AG04450 (cell line): ENCODE measurements around the gene ECT2. TPM values are rescaled to one million over a fixed set of nuclear protein-coding genes. Genes with fewer than 3 reads are reported as not detected.

Source experiments
- CTCF ChIA-PET: fragments of 300-600, 350-600 bp; formaldehyde crosslinking; extraction: SDS; loops from one replicate; lab custom pipeline; 2022; ENCODE audit warnings: antibody characterized with exemption, inconsistent platforms; lab: Charles Lee
- POLR2A ChIA-PET: fragments of 350-600 bp; formaldehyde crosslinking; extraction: SDS; loops from one replicate; lab custom pipeline; 2021; ENCODE audit warnings: antibody characterized with exemption, inconsistent platforms; lab: Yijun Ruan, JAX
- DNase-seq: peaks from one replicate; pipeline ENCODE4 v3.0.0-alpha.2; 2011; ENCODE audit warnings: low read depth, low spot score
- H3K27ac ChIP-seq: one replicate; pipeline ENCODE4 v1.5.1; 2012; ENCODE audit warnings: low read depth, low read length, control low read depth
- H3K27me3 ChIP-seq: one replicate; pipeline ENCODE4 v1.6.0; 2012; ENCODE audit warnings: low read length; ENCODE audit not compliant: control insufficient read depth, insufficient read depth
- H3K4me3 ChIP-seq: 2 replicates; pipeline ENCODE4 v1.5.1; 2011; ENCODE audit warnings: mild to moderate bottlenecking, low read depth, low read length, control low read depth
- H3K9me3 ChIP-seq: 2 replicates; pipeline ENCODE4 v1.5.1; 2012; ENCODE audit warnings: low read length; ENCODE audit not compliant: control insufficient read depth, insufficient read depth
- polyA plus RNA-seq: library from polyadenylated mRNA; depleted of rRNA; stranded (reverse); fragments of >200 nt; gene quantifications from 2 replicates; pipeline ENCODE4 v1.2.3, GENCODE V29; 2011
- TF ChIP-seq, protein P1 (sequence below): IDR thresholded peaks from 2 replicates; pipeline ENCODE4 v1.5.1; 2011; ENCODE audit warnings: low read depth, low read length, control low read depth, inconsistent platforms

Gene ECT2
- polyA plus RNA-seq, 1 experiment = 21.8 TPM

DNA sequence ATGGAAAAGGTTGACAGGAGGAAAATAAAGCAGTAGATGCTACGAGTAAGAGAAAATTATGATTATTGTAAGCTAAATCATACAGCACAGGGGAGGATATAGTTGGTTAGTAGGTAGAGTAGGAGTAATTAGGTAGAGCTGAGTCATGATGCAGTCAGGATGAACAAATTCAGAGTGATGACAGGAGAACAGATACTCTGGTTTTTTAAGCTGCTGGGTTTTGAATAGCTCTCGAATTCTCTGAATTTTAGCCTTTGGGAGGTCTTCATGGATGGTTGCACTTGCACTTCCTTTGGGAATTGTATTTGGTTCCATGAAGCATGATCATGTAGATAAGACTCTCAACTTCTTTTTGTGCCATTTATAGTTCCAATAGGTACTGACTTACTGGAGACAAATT, 96.2 kb downstream of the ECT2 start:
- TF ChIP-seq, protein P1, sequence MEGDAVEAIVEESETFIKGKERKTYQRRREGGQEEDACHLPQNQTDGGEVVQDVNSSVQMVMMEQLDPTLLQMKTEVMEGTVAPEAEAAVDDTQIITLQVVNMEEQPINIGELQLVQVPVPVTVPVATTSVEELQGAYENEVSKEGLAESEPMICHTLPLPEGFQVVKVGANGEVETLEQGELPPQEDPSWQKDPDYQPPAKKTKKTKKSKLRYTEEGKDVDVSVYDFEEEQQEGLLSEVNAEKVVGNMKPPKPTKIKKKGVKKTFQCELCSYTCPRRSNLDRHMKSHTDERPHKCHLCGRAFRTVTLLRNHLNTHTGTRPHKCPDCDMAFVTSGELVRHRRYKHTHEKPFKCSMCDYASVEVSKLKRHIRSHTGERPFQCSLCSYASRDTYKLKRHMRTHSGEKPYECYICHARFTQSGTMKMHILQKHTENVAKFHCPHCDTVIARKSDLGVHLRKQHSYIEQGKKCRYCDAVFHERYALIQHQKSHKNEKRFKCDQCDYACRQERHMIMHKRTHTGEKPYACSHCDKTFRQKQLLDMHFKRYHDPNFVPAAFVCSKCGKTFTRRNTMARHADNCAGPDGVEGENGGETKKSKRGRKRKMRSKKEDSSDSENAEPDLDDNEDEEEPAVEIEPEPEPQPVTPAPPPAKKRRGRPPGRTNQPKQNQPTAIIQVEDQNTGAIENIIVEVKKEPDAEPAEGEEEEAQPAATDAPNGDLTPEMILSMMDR = no peak
- POLR2A ChIA-PET = no interaction called here
- CTCF ChIA-PET = interaction anchor here (0.6 kb wide), 1 partner anchor 68 kb away, joined by 3 read pairs; no protein-coding TSS in a partner anchor
- Histone ChIP-seq H3K27ac (no peak overlapping the region), H3K27me3 (peaks cover 2% of the 10 kb centered on the region), H3K4me3 (no peak overlapping the region), H3K9me3 (no peaks in the 10 kb centered on the region)
- DNase-seq = no peak

DNA sequence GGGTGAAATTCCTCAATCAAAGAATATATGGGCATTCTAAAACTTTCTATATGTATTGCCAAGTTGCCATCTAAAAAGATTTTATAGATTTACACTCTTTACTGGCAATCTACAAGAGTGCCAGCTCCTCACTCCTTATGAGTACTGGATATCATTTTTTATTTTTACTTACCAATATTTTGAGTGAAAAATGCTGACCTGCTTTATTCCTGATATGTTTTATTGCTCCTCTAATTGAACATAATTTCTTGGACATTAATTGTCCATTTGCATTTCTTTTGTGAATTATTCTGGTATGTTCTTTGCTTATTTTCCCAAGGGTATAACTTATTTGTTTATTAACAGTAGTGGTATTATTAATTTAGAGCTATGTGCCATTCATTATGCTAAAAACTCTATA, 96.8 kb downstream of the ECT2 start:
- POLR2A ChIA-PET = no interaction called here
- H3K4me3 ChIP-seq = no peak overlapping the region
- H3K27me3 ChIP-seq = peaks cover 2% of the 10 kb centered on the region
- TF ChIP-seq, protein P1 = no peak
- CTCF ChIA-PET = no interaction called here
- no peaks in the 10 kb centered on the region for H3K9me3 ChIP-seq
- DNase-seq = no peak
- no peak overlapping the region for H3K27ac ChIP-seq

DNA sequence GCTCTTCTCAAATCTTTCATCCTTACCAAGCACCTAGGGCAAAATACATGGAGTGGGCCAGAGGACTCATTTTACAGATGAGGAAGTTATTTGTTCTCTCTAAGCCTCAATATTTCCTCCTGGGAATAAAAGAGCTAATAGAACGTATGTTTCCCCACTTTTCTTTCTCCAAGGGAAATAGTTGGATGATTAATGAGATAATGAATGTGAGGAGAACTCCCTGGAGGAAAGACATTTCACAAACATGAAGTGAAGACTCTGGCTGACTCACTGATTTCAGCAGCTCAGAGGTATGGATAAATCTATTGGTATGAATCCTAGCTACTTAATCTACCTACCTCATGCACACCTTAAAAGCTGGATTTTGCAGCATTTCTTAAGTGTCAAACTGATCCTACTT, 98.4 kb downstream of the ECT2 start:
- TF ChIP-seq, protein P1 = no peak
- Histone ChIP-seq H3K4me3 (no peak overlapping the region), H3K9me3 (no peaks in the 10 kb centered on the region), H3K27me3 (no peaks in the 10 kb centered on the region), H3K27ac (no peak overlapping the region)
- ChIA-PET POLR2A (no interaction called here), CTCF (interaction anchor here (2.0 kb wide), 1 partner anchor 13 kb away, joined by 6 read pairs; no protein-coding TSS in a partner anchor)
- no peak for DNase-seq

DNA sequence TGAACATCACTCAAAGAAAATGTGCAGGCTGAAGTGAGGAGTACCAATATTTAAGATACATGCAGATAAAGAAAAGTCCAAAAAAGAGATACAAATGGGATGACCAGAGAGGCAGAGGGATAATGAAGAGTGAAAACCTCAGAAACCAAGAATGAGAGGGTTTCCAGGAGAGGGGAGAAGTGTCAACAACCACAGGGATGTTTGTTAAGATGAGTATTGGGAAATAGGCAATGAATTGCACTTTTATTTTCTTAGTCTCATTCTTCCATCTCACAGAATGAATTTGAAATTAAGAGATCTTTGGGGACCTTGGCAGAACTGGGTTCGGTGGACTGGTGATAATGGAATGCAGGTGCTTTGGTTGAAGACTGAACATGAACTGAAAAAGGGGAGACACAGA, 102.5 kb downstream of the ECT2 start:
- no peak overlapping the region for H3K4me3 ChIP-seq
- DNase-seq = no peak
- H3K9me3 ChIP-seq = no peaks in the 10 kb centered on the region
- TF ChIP-seq, protein P1 = no peak
- CTCF ChIA-PET = no interaction called here
- no peaks in the 10 kb centered on the region for H3K27me3 ChIP-seq
- POLR2A ChIA-PET = no interaction called here
- H3K27ac ChIP-seq = no peak overlapping the region

DNA sequence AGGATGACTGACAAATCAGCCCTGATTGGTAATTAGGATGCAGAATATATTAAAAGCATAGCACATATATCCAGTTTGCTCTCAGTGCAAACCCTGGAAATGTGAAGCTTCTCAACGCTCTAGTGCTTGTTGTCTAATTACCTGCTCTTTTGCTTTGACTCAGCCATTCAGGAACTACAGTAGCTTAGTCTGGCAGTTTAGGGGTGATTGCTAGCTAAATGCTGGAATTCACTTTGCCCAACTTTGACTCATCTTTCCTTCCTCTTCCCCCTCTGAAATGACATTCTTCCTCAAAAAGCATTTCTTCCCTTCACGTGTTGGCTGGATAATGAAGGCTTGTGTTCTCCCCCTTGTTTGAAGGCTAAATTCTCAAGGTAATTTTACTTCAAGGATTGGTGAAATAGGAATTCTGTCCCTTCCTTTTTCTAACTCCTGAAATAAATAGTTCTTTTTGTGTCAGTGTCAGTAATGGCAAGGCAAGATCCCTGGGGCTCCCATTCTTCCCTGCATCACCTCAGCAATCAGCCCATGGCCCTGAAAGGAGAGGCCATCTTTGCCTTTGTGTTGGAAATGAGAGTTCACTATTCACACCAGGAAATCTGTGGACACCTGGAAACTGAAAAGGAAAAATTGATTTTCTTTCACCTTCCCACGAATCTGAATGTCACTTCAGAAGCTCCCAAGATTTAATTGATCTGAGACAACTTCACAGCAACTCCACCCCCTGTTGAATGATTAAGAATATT, 103.6 kb downstream of the ECT2 start:
- H3K27ac ChIP-seq = no peak overlapping the region
- ChIA-PET CTCF (no interaction called here), POLR2A (no interaction called here)
- H3K27me3 ChIP-seq = no peaks in the 10 kb centered on the region
- TF ChIP-seq, protein P1 = no peak
- H3K9me3 ChIP-seq = no peaks in the 10 kb centered on the region
- no peak overlapping the region for H3K4me3 ChIP-seq
- DNase-seq = no peak
